ENCODE measurements around the gene RBM12.

The RBM12 gene

GRCh38 chr20:35607003-35607735 lies 57.5 kb downstream of the RBM12 start:
- no peaks in the 10 kb centered on the region for H3K36me3 Mint-ChIP-seq (ENCODE audit: low read depth)
- no peaks in the 10 kb centered on the region for H3K9me3 Mint-ChIP-seq
- peaks cover 9% of the 10 kb centered on the region for H3K27me3 Mint-ChIP-seq
- no peaks in the 10 kb centered on the region for H3K4me1 Mint-ChIP-seq (ENCODE audit: low read depth)
- H3K27ac Mint-ChIP-seq, result no peak overlapping the region
- no peak overlapping the region for H3K4me3 Mint-ChIP-seq

- H3K27ac Mint-ChIP-seq, result no peak overlapping the region
- H3K4me3 Mint-ChIP-seq, result no peak overlapping the region
- no peaks in the 10 kb centered on the region for H3K9me3 Mint-ChIP-seq
- no peaks in the 10 kb centered on the region for H3K36me3 Mint-ChIP-seq (ENCODE audit: low read depth)
- H3K4me1 Mint-ChIP-seq (ENCODE audit: low read depth), result peaks cover 5% of the 10 kb centered on the region
- H3K27me3 Mint-ChIP-seq, result peaks cover 13% of the 10 kb centered on the region
Measured at GRCh38 chr20:35606127-35606526, 58.6 kb downstream of the RBM12 start.

GRCh38 chr20:35604449-35604747 lies 60.3 kb downstream of the RBM12 start:
- H3K4me1 Mint-ChIP-seq (ENCODE audit: low read depth), result peaks cover 10% of the 10 kb centered on the region
- H3K27ac Mint-ChIP-seq, result no peak overlapping the region
- H3K9me3 Mint-ChIP-seq, result no peaks in the 10 kb centered on the region
- H3K4me3 Mint-ChIP-seq, result no peak overlapping the region
- H3K36me3 Mint-ChIP-seq (ENCODE audit: low read depth), result no peaks in the 10 kb centered on the region
- H3K27me3 Mint-ChIP-seq, result peaks cover 26% of the 10 kb centered on the region

- Mint-ChIP-seq H3K36me3 (ENCODE audit: low read depth) (no peaks in the 10 kb centered on the region), H3K27ac (no peak overlapping the region), H3K27me3 (peaks cover 26% of the 10 kb centered on the region), H3K4me1 (ENCODE audit: low read depth) (peaks cover 10% of the 10 kb centered on the region), H3K9me3 (no peaks in the 10 kb centered on the region), H3K4me3 (no peak overlapping the region)
Measured at GRCh38 chr20:35603695-35604448, 60.8 kb downstream of the RBM12 start.

GRCh38 chr20:35602851-35603495 lies 61.7 kb downstream of the RBM12 start:
- no peaks in the 10 kb centered on the region for H3K9me3 Mint-ChIP-seq
- H3K36me3 Mint-ChIP-seq (ENCODE audit: low read depth), result no peaks in the 10 kb centered on the region
- H3K27me3 Mint-ChIP-seq, result peaks cover 31% of the 10 kb centered on the region
- no peak overlapping the region for H3K4me3 Mint-ChIP-seq
- peaks cover 10% of the 10 kb centered on the region for H3K4me1 Mint-ChIP-seq (ENCODE audit: low read depth)
- H3K27ac Mint-ChIP-seq, result no peak overlapping the region

GRCh38 chr20:35601990-35602389 lies 62.7 kb downstream of the RBM12 start:
- Mint-ChIP-seq H3K4me3 (no peak overlapping the region), H3K27me3 (peaks cover 33% of the 10 kb centered on the region), H3K27ac (no peak overlapping the region), H3K36me3 (ENCODE audit: low read depth) (no peaks in the 10 kb centered on the region), H3K4me1 (ENCODE audit: low read depth) (peaks cover 10% of the 10 kb centered on the region), H3K9me3 (no peaks in the 10 kb centered on the region)

- peaks cover 33% of the 10 kb centered on the region for H3K27me3 Mint-ChIP-seq
- no peak overlapping the region for H3K27ac Mint-ChIP-seq
- H3K36me3 Mint-ChIP-seq (ENCODE audit: low read depth), result no peaks in the 10 kb centered on the region
- peak overlapping the region; percentile 76 for H3K4me3 Mint-ChIP-seq
- H3K4me1 Mint-ChIP-seq (ENCODE audit: low read depth), result peaks cover 10% of the 10 kb centered on the region
- no peaks in the 10 kb centered on the region for H3K9me3 Mint-ChIP-seq
Measured at GRCh38 chr20:35600993-35601973, 63.4 kb downstream of the RBM12 start.

GRCh38 chr20:35600176-35600992 lies 64.3 kb downstream of the RBM12 start:
- Mint-ChIP-seq H3K4me1 (ENCODE audit: low read depth) (peaks cover 10% of the 10 kb centered on the region), H3K4me3 (peak overlapping the region; percentile 76), H3K27me3 (peaks cover 33% of the 10 kb centered on the region), H3K9me3 (no peaks in the 10 kb centered on the region), H3K27ac (no peak overlapping the region), H3K36me3 (ENCODE audit: low read depth) (no peaks in the 10 kb centered on the region)

GRCh38 chr20:35599776-35600120 lies 65.0 kb downstream of the RBM12 start:
- peaks cover 10% of the 10 kb centered on the region for H3K4me1 Mint-ChIP-seq (ENCODE audit: low read depth)
- H3K27ac Mint-ChIP-seq, result no peak overlapping the region
- H3K27me3 Mint-ChIP-seq, result peaks cover 33% of the 10 kb centered on the region

More at GRCh38 chr20:35599776-35600120, 65.0 kb downstream of the RBM12 start:
- Mint-ChIP-seq H3K36me3 (ENCODE audit: low read depth) (no peaks in the 10 kb centered on the region), H3K4me3 (no peak overlapping the region), H3K9me3 (no peaks in the 10 kb centered on the region)

Measured in stimulated activated naive CD8-positive, alpha-beta T cell treated with anti-CD3 and anti-CD28 coated beads, Interleukin-15, Interleukin-2, amounts not matched to agents 100 ng/mL and 50 ng/mL, for 24 hours (primary cell).